ENCODE results near the gene NFYB.
"Not testable (repeated sequence)": the region's sequence is repeated elsewhere in the genome, so short reads cannot be mapped to it uniquely, and the experiment has no call there.

NFYB gene

DNA sequence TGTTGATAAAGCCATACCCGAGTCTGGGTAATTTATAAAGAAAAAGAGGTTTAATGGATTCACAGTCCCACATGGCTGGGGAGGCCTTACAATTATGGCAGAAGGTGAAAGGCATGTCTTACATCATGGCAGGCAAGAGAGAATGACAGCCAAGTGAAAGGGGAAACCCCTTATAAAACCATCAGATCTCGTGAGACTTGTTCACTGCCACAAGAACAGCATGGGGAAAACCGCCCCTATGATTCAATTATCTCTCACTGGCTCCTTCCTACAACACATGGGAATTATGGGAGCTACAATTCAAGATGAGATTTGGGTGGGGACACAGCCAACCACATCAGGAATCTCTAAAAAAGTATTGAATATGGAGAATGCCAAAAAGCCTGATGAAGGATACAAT is 25.0 kb upstream of the NFYB start:
- DNase-seq (ENCODE audit: low read depth, low spot score): not testable (repeated sequence)

GRCh38 chr12:104155711-104156555 is 17.9 kb upstream of the NFYB start:
- no peak for DNase-seq (ENCODE audit: low read depth, low spot score)

DNA sequence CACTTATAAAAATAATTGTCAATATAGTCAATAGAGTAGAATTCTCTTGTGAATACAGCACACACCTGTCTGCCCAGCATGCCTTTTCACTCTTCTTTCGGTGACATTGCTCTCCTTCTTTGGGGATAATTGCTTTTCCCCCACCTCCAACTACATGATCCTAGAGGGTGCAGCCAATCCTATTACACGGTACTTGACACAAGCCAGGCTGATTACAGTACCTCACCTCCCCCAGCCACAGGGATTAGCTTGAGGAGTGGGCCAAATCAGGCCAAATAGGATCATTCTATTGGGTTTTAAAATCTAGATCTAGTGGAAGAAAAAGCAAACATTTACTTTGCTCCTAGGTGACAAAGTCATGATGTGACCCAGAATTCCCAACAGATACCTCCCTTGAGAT is 16.8 kb upstream of the NFYB start:
- DNase-seq (ENCODE audit: low read depth, low spot score): no peak

- DNase-seq (ENCODE audit: low read depth, low spot score): no peak
Measured at GRCh38 chr12:104154286-104154685, 16.3 kb upstream of the NFYB start.

GRCh38 chr12:104152685-104153241 is 14.8 kb upstream of the NFYB start:
- DNase-seq (ENCODE audit: low read depth, low spot score): no peak

DNA sequence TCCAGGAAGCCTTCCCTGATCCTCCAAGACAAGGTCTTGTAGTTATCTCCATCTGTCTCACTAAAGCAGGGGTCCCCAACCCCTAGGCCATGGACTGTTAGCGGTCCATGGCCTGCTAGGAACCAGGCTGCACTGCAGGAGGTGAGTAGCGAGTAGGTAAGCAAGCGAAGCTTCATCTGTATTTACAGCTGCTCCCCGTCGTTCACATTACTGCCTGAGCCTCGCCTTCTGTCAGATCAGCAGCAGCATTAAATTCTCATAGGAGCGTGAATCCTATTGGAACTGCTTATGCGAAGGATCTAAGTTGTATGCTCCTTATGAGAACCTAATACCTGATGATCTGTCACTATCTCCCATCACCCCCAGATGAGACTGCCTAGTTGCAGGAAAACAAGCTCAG is 12.4 kb upstream of the NFYB start:
- DNase-seq (ENCODE audit: low read depth, low spot score): no peak

DNA sequence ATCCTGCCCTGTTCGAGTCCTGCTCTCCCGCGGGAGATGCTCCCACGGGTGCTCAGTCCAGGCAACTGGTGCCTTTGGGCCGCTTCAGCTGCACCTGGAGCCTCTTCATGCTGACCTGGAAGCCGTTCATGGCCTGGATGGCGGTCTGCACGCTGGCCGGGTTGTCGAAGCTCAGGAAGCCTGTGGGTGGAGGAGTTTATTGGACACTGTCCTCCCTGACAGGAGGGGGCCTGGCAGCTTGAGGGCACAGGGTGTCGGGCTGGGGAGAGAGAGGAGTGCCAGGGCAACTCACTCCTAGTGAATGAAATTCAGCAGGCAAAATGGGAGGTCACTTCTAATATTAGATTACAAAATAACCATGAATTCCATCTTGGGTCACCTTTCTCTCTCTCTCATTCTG is 9.3 kb upstream of the NFYB start:
- DNase-seq (ENCODE audit: low read depth, low spot score): no peak

DNA sequence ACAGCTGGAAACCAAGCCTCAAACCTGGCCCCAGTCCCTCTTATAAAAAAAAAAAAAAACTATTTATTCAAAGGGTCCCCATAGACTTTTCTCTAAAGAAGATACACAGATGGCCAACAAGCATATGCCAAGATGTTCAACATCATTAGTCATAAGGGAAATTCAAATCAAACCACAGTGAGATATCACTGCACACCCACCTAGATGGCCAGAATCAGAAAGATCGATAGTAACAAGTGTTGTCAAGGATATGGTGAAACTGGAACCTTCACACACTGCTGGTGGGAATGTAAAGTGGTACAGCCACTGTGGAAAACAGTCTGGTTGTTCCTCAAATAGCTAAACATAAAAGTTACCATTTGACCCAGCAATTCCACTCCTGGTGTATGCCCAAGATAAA is 5.9 kb upstream of the NFYB start:
- no peak for DNase-seq (ENCODE audit: low read depth, low spot score)

DNA sequence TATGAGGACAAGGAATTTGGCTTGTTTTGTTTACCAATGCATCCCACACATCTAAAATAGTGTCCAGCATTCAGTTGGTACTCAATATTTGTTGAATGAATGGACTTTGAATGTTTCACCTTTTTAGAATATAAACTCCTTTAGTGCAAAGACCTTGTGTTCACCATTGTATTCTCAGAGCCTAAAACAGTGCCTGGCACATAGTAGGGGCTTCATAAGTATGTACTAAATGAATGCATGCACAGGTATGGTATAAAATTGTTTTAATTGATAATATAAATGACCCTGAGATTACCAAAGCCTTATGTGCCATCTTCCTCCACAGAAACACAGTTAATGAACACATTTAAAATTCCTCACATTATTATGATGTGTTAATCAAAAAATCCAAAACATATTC is 5.0 kb upstream of the NFYB start:
- no peak for DNase-seq (ENCODE audit: low read depth, low spot score)

DNA sequence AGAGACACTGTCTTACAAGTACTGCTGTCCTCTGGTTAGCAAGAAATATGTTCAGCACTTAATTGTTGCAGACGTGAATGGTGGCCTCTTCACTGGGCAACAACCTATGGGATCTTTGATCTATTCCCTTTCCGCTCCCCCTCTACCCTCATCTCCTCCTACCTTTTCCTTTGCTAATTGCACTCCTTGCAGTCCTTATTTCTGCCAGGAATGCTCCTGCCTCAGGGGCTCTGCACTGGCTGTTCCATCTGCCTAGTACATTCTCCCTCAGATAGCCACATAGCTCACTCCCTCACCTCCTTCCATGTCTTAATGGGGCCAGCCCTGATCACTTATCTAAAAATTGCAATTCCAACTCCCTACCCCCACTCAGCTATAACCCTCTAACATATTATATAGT is 4.5 kb upstream of the NFYB start:
- no peak for DNase-seq (ENCODE audit: low read depth, low spot score)

DNA sequence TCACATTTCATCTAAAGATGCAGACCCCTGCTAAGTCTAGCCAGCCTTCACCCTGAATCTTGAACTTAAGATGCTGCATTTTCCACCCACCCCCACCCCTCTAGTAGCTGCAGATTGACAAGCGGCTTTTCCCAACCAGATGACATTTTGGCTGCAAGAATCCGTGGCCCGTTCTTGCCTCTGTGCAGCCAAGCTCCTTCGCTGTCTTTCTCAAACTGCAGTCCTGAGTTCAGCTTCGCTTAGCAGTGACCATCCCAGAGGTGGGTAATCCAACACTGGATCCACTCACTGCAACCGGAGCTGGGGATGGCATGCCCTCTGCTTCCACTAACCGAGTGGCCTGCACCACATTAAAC is 765 bp upstream of the NFYB start:
- peak; percentile 21 for DNase-seq (ENCODE audit: low read depth, low spot score)

DNA sequence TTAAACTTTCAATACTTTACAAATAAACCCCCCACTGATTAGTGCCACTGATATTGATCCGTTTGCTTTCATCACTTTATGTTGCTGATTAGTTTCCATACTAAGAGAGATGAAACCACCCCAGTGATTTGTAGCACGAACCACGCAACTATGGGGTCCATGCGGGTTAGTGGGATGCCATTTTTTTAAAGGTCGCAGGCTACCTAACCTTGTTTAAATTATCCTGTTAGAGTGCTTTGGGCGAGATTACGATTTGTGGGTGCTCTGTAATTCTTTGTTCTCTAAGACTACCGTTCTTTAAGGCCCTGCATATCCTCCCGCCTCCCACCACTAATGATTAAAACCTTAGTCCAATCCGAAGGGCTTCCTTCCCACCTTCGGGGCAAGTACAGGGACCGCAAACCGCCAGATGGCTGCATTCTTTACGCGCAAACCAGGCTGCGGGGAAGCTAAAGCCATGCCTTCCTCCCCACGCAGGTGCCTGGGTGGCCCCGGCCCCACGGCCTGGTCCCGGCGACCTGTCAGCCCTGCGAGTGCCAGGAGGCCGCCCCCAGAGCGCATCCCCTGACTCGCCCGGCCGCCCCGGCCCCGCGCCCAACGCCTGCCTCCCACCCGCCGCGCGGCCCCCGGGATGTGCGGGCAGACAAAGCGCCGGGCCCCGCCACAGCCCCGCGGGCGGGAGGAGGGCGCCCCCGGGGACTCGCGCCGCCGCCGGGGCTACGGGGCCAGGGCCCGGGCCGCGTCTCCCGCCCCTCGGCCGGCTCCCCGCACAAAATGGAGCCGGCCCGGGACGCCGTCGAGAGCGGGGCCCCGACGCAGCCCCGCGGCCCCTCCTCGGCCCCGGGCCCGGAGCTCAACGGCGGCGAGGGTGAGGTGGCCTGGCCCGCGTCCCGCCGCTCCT is 759 bp downstream of the NFYB start:
- peak; percentile 69 for DNase-seq (ENCODE audit: low read depth, low spot score)

DNA sequence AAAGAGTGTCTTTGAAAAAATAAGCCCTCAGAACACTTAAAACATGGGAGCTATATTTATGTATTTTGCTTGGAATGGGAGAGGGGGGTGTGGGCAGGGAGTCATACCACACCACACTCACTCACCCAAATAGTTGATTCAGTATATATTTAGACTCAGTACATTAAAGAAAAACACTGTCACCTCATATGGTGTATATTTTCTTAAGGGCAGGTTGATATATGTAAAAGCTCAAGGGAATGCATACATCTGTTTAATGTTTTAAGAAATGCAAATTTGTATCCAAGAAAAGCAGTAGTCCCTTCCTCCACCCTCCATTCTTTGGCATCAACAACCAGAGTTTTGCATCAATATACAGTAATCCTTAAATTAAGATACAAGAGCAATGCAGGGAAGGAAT is 1.4 kb downstream of the NFYB start:
- DNase-seq (ENCODE audit: low read depth, low spot score): no peak

GRCh38 chr12:104134882-104135281 is 3.1 kb downstream of the NFYB start:
- DNase-seq (ENCODE audit: low read depth, low spot score): no peak

DNA sequence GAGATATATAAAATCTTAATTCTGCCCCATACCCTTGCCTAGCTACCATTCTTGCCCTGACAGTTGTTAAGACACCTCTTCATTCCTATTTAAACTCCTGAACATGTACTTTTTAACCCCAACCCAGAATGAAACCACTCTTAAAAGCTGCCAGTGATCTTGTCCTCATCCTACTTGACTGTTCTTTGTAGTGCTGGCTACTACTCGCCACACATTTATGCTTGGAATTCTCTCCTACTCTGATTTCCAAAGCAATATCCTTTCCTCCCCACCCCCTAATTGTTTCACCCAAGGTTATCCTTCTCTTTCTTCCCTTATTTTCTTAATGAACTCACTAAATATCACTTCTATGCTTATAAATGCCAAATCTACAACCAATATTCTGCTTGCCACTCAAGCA is 4.1 kb downstream of the NFYB start:
- DNase-seq (ENCODE audit: low read depth, low spot score): no peak

- no peak for DNase-seq (ENCODE audit: low read depth, low spot score)
Measured at GRCh38 chr12:104133321-104133720, 4.7 kb downstream of the NFYB start.

- no peak for DNase-seq (ENCODE audit: low read depth, low spot score)
Measured at GRCh38 chr12:104132351-104132956, 5.6 kb downstream of the NFYB start.

- no peak for DNase-seq (ENCODE audit: low read depth, low spot score)
Measured at GRCh38 chr12:104131609-104132008, 6.4 kb downstream of the NFYB start.

DNA sequence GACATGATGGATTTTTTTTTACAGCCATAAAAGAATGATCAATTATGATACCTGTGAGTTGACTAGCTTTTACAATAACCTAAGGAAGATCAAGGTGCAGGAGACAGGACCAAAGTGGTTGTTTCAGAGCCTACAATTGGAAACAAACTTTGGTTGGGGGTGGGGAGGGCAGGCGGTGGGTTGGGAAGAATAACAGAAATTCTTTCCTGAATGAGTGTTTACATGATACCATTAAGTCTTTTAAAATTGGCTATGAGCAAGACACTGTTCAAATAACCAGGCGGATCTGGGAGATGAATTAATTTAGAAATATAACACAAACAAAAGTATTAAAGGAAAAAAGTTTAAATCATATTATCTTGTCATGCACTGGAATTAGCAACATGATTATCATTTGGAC is 7.2 kb downstream of the NFYB start:
- DNase-seq (ENCODE audit: low read depth, low spot score): peak; percentile 44

DNA sequence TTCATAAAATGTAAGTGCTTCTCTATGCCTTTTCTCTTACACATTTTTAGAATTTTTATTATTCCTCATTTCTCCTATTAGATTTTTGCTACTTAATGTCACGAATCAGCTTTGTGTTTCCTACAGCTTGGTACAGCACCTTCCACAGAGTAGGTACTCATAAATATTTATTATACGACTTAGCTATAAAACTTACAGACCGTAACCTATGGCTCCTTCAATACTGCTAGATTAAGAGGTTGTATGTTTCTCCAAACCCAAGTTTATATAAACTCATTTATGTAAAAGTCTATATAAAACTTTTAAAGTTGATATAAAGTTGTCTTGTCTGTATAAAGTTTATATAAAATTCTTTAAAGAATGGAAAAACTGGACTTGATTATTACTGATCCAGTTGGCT is 11.5 kb downstream of the NFYB start:
- DNase-seq (ENCODE audit: low read depth, low spot score): no peak

- DNase-seq (ENCODE audit: low read depth, low spot score): no peak
Measured at GRCh38 chr12:104122298-104122697, 15.7 kb downstream of the NFYB start.

GRCh38 chr12:104121001-104121400 is 17.0 kb downstream of the NFYB start:
- peak; percentile 46 for DNase-seq (ENCODE audit: low read depth, low spot score)
